GM10266 (cell line): ENCODE results near the gene RIC8B.

Experiments
- DNase-seq: peaks from one replicate; pipeline ENCODE4 v3.0.0; 2012; ENCODE audit errors: extremely low spot score
- CTCF ChIP-seq: IDR thresholded peaks from 2 replicates; pipeline ENCODE4 v1.5.1; 2012; ENCODE audit warnings: mild to moderate bottlenecking, low read depth; ENCODE audit not compliant: control insufficient read depth, insufficient read depth; ENCODE audit errors: missing control alignments

RIC8B gene

GRCh38 chr12:106866426-106867080 lies 92.1 kb downstream of the RIC8B start:
- no peak for TF ChIP-seq CTCF
- no peak for DNase-seq

GRCh38 chr12:106867651-106868050 lies 93.2 kb downstream of the RIC8B start:
- DNase-seq, result no peak
- TF ChIP-seq CTCF, result no peak

GRCh38 chr12:106868982-106869700 lies 94.7 kb downstream of the RIC8B start:
- no peak for DNase-seq
- TF ChIP-seq CTCF, result no peak

GRCh38 chr12:106870116-106870515 lies 95.6 kb downstream of the RIC8B start:
- TF ChIP-seq CTCF, result no peak
- no peak for DNase-seq

- DNase-seq, result no peak
- TF ChIP-seq CTCF, result no peak
Measured at GRCh38 chr12:106871477-106871876, 97.0 kb downstream of the RIC8B start.

- DNase-seq, result no peak
- TF ChIP-seq CTCF, result no peak
Measured at GRCh38 chr12:106873983-106874382, 99.5 kb downstream of the RIC8B start.

- no peak for DNase-seq
- TF ChIP-seq CTCF, result no peak
Measured at GRCh38 chr12:106878804-106879203, 104.3 kb downstream of the RIC8B start.
